ENCODE results near the gene CHST8. TPM values are rescaled to one million over a fixed set of nuclear protein-coding genes. Genes with fewer than 3 reads are reported as not detected.
A peak's percentile ranks its signal among the peaks of the same experiment; 100 is the strongest.

Gene CHST8
- polyA plus RNA-seq, 2 of the 4 experiments (the other 2 are of a cell fraction) = not detected

- Histone ChIP-seq H3K4me2 (no peak overlapping the region), H3K4me3 (no peak overlapping the region), H3K27ac (no peak overlapping the region), H3K4me1 (no peaks in the 10 kb centered on the region), H3K9me3 (0 out of 3 replicates have a peak, but pooled peaks cover 5% of the 10 kb centered on the region)
- FAIRE-seq (no peak), ATAC-seq (no peak; a peak in 2 of 6 replicates), DNase-seq (ENCODE audit: low read depth in 1 of 2, low spot score in 1 of 2) (no peak)
- WGBS (ENCODE audit: missing lambda C conversion rate) = 18% methylated on average over 3 of the region's 3 CpGs
- TF ChIP-seq RNF2 (IDR thresholded peaks at IDR 0.05; ENCODE audit: borderline replicate concordance, low read depth) = no peak
- TF ChIP-seq POLR2AphosphoS2 (conservative IDR thresholded peaks at IDR 0.05; ENCODE audit: low read length) = no peak
- no peak for TF ChIP-seq CHD4 (IDR thresholded peaks at IDR 0.05; ENCODE audit: borderline replicate concordance)
- TF ChIP-seq, protein P1, sequence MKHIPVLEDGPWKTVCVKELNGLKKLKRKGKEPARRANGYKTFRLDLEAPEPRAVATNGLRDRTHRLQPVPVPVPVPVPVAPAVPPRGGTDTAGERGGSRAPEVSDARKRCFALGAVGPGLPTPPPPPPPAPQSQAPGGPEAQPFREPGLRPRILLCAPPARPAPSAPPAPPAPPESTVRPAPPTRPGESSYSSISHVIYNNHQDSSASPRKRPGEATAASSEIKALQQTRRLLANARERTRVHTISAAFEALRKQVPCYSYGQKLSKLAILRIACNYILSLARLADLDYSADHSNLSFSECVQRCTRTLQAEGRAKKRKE (CRISPR knock-in tag; IDR thresholded peaks at IDR 0.05; ENCODE audit: low read depth) = no peak
- ChIA-PET CTCF (interaction anchor here (0.6 to 1.5 kb wide), 8 partner anchors 13 to 290 kb away, joined by 3 to 6 read pairs (median 4); no protein-coding TSS in a partner anchor), POLR2A (interaction anchor here (0.7 kb wide), 1 partner anchor 28 kb away, joined by 3 read pairs; no protein-coding TSS in a partner anchor)
These were observed 98.4 kb downstream of the CHST8 start for GRCh38 chr19:33720155-33720493.

GRCh38 chr19:33720691-33721682, 99.2 kb downstream of the CHST8 start:
- TF ChIP-seq POLR2AphosphoS2 (conservative IDR thresholded peaks at IDR 0.05; ENCODE audit: low read length) (no peak), BHLHE40 (IDR thresholded peaks at IDR 0.05; ENCODE audit: low read depth, low read length) (no peak), RAD21 (conservative IDR thresholded peaks at IDR 0.05 in 1 of 2, IDR thresholded peaks at IDR 0.05 in 1 of 2) (peak in 1 of 2 experiments; percentile 24; a peak in 1 of 5 replicates), POLR2A (IDR thresholded peaks at IDR 0.05; ENCODE audit: low read length) (no peak), E2F6 (IDR thresholded peaks at IDR 0.05; ENCODE audit: borderline replicate concordance, low read depth) (no peak), HOXB13 (CRISPR knock-in tag; IDR thresholded peaks at IDR 0.05; ENCODE audit: low read depth) (no peak), NPAS2 (CRISPR knock-in tag; IDR thresholded peaks at IDR 0.05; ENCODE audit: borderline replicate concordance) (no peak)
- WGBS (ENCODE audit: missing lambda C conversion rate) = 9% methylated on average over 9 of the region's 9 CpGs
- FAIRE-seq (no peak), ATAC-seq (no peak), DNase-seq (ENCODE audit: low read depth in 1 of 2, low spot score in 1 of 2) (peak in 1 of 2 experiments; percentile 24)
- Histone ChIP-seq H3K27ac (no peak overlapping the region), H3K4me2 (no peak overlapping the region), H3K4me3 (no peak overlapping the region), H3K4me1 (no peaks in the 10 kb centered on the region), H3K9me3 (0 out of 3 replicates have a peak, but pooled peaks cover 2% of the 10 kb centered on the region)
- ChIA-PET CTCF (interaction anchor here (0.6 to 1.5 kb wide), 8 partner anchors 17 to 291 kb away, joined by 3 to 6 read pairs (median 4); no protein-coding TSS in a partner anchor), POLR2A (no interaction called here)

DNA sequence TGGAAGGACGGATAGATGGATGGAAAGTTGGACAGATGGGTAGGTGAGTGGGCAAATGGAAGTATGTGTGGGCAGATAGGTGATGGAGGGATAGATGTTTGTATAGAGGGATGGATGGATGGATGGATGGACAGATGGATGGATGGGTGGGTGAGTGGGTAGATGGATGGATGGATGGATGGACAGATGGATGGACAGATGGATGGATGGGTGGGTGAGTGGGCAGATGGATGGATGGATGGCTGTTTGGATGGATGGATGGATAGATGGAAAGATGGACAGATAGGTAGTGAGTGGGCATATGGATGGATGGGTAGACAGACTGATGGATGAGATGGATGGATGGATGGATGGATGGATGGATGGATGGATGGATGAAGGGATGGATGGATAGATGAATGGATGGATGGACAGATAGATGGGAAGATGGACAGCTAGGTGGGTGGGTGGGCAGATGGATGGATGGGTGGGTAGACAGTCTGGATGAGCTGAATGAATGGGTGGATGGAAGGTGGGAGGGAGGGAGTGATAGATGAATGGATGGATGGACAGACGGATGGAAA, 100.1 kb downstream of the CHST8 start:
- POLR2A ChIA-PET = no interaction called here
- ATAC-seq (no peak), DNase-seq (ENCODE audit: low read depth in 1 of 2, low spot score in 1 of 2) (no peak), FAIRE-seq (no peak)
- Histone ChIP-seq H3K4me3 (no peak overlapping the region), H3K4me2 (no peak overlapping the region), H3K27ac (no peak overlapping the region), H3K4me1 (no peaks in the 10 kb centered on the region), H3K9me3 (no peaks in the 10 kb centered on the region)
- 1% methylated on average over 2 of the region's 2 CpGs for WGBS (ENCODE audit: missing lambda C conversion rate)
- CTCF ChIA-PET = interaction anchor here (1.0 to 2.9 kb wide), 3 partner anchors 10 to 291 kb away, joined by 3 to 10 read pairs (median 4); no protein-coding TSS in a partner anchor
- TF ChIP-seq RFX5 (IDR thresholded peaks at IDR 0.05) = no peak
- no peak for TF ChIP-seq JUN (IDR thresholded peaks at IDR 0.05)
- no peak for TF ChIP-seq ZSCAN20 (CRISPR knock-in tag; IDR thresholded peaks at IDR 0.05)
- no peak for TF ChIP-seq PHF8 (IDR thresholded peaks at IDR 0.05; ENCODE audit: borderline replicate concordance, low read depth)
- no peak for TF ChIP-seq JUNB (IDR thresholded peaks at IDR 0.05)
- TF ChIP-seq BHLHE40 (IDR thresholded peaks at IDR 0.05; ENCODE audit: low read depth, low read length) = no peak
- TF ChIP-seq ESRRA (IDR thresholded peaks at IDR 0.05; ENCODE audit: borderline replicate concordance, low read length) = no peak
- no peak for TF ChIP-seq CTCF (IDR thresholded peaks at IDR 0.05)
- no peak for TF ChIP-seq POLR2A (IDR thresholded peaks at IDR 0.05; ENCODE audit: low read length)
- TF ChIP-seq NR3C1 (IDR thresholded peaks at IDR 0.05) = no peak
- no peak for TF ChIP-seq HOXB5 (CRISPR knock-in tag; IDR thresholded peaks at IDR 0.05)
- no peak for TF ChIP-seq ELK1 (IDR thresholded peaks at IDR 0.05; ENCODE audit: low read depth, low read length)
